Sigmoid colon (tissue), 7 donors: ENCODE results near the gene AKAP8. TPM values are rescaled to one million over a fixed set of nuclear protein-coding genes. Genes with fewer than 3 reads are reported as not detected.
A peak's percentile ranks its signal among the peaks of the same experiment; 100 is the strongest.

ENCODE experiments used
- DNase-seq: peaks from one replicate; pipeline ENCODE4 v3.0.0-alpha.2; 2019
- H3K27ac ChIP-seq, 4 donors: fragments of 200-600 bp; sonication (generic); one replicate each; pipeline ENCODE4 v1.5.1; 2016 to 2019; ENCODE audit warnings: mild to moderate bottlenecking in 1 of 4
- H3K27me3 ChIP-seq, 3 donors: fragments of 200-600 bp; sonication (generic); one replicate each; pipeline ENCODE4 v1.5.1; 2019; ENCODE audit warnings: mild to moderate bottlenecking in 1 of 3
- H3K36me3 ChIP-seq, 4 donors: fragments of 200-600 bp; sonication (generic); one replicate each; pipeline ENCODE4 v1.5.1; 2016 to 2019
- H3K4me1 ChIP-seq, 4 donors: fragments of 200-600 bp; sonication (generic); one replicate each; pipeline ENCODE4 v1.5.1; 2017 to 2019
- H3K4me3 ChIP-seq, 4 donors: fragments of 200-600 bp; sonication (generic); one replicate each; pipeline ENCODE4 v1.5.1; 2017 to 2019; ENCODE audit warnings: mild to moderate bottlenecking in 2 of 4, moderate library complexity in 1 of 4
- H3K9me3 ChIP-seq, 4 donors: fragments of 200-600 bp in 3 of 4; sonication (generic) in 3 of 4; one replicate each; pipeline versions ENCODE4 v1.5.1 to v1.6.1; 2013 to 2019
- EP300 ChIP-seq, 4 donors: sonication (generic); formaldehyde crosslinking; IDR thresholded peaks; one replicate each; pipeline ENCODE4 v1.6.1; 2017; ENCODE audit warnings: antibody characterized with exemption in 4 of 4
- POLR2A ChIP-seq, 2 donors: fragments of 450-650 bp; IDR thresholded peaks; one replicate each; pipeline ENCODE4 v1.6.1; 2016; ENCODE audit warnings: antibody characterized with exemption in 2 of 2, mild to moderate bottlenecking in 2 of 2, moderate library complexity in 2 of 2
- POLR2AphosphoS5 ChIP-seq, 4 donors: sonication (generic); formaldehyde crosslinking; IDR thresholded peaks; one replicate each; pipeline ENCODE4 v1.6.1; 2017; ENCODE audit warnings: antibody characterized with exemption in 4 of 4
- WGBS, 2 donors: extraction: QIAGEN DNeasy Blood & Tissue Kit; methylation state at CpG; one replicate each; pipeline ENCODE4 v1.1.7; 2013; 5-methylcytosine and 5-hydroxymethylcytosine counted together
- intact Hi-C: fragments of 100-400 bp; cut with DNase I; formaldehyde crosslinking; loops from one replicate; pipeline ENCODE4 v1.15.1; 2023
- polyA plus RNA-seq, 3 donors: library from polyadenylated mRNA; stranded (reverse); fragments of 200-250 nt; gene quantifications; one replicate each; pipeline ENCODE4 v1.2.3, GENCODE V29; 2013
- total RNA-seq, 4 donors: library from RNA; depleted of rRNA; stranded (reverse); fragments of >200 nt; gene quantifications; one replicate each; pipeline ENCODE4 v1.1.0, GENCODE V29; 2016
- TF ChIP-seq, protein P1 (sequence below), 4 experiments: fragments of 450-650 bp in 3 of 4; fragments of 200-600 bp in 1 of 4; IDR thresholded peaks; one replicate each; pipeline ENCODE4 v1.5.1; 2016 to 2019; ENCODE audit warnings: antibody characterized with exemption in 4 of 4, mild to moderate bottlenecking in 3 of 4, moderate library complexity in 2 of 4
- donor health status: healthy with polysubstance abuse.
- donor health status: Bipolar disorder and iron deficiency.
- donor health status: healthy.

AKAP8 gene
- total and polyA plus RNA-seq, 7 donors, result 11.4 to 43.8 (median 19.8) TPM

DNA sequence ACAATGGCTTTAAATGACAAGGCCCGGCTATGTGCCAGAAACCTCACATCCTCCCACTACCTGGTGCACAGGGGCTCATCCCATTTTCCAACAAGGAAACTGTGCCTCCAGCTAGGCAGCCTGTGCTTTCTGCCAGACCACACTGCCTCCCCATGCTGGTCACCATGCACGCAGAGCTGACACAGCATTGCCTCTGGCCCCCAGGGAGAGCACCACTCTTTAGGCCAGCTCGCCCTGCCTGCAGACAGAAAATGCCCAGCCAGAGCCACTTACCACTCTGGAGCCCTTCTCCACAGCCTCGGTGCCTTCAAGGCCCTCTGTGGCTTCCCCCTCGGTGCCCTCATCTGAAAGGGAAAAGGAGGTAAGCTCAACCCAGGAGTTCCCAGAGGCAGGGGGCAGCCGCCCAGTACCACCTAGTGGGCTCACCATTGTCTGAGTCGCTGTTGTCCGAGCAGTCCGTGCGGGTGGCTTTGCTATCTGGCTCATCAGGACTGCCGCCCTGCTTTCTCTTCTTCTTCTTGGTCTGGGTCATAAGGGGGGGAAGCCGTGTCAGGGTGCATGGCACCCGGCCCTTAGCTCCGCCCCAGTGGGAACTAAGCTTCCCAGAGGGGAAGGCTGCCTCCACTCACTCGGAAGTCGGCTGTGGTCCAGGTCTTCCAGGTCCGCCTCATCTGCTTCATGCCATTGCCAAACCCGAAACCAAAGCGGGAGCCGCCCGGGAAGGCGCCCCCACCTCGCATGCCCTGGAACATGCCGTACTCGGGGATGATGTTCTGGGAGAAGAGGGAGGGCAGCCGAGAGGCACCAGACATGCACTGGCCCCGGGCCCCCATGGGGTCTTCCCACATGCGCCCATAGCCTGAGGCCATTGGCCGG lies 21.2 kb upstream of the AKAP8 start:
- no peak for TF ChIP-seq POLR2A (IDR thresholded peaks at IDR 0.05)
- TF ChIP-seq, protein P1, sequence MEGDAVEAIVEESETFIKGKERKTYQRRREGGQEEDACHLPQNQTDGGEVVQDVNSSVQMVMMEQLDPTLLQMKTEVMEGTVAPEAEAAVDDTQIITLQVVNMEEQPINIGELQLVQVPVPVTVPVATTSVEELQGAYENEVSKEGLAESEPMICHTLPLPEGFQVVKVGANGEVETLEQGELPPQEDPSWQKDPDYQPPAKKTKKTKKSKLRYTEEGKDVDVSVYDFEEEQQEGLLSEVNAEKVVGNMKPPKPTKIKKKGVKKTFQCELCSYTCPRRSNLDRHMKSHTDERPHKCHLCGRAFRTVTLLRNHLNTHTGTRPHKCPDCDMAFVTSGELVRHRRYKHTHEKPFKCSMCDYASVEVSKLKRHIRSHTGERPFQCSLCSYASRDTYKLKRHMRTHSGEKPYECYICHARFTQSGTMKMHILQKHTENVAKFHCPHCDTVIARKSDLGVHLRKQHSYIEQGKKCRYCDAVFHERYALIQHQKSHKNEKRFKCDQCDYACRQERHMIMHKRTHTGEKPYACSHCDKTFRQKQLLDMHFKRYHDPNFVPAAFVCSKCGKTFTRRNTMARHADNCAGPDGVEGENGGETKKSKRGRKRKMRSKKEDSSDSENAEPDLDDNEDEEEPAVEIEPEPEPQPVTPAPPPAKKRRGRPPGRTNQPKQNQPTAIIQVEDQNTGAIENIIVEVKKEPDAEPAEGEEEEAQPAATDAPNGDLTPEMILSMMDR (IDR thresholded peaks at IDR 0.05), result no peak
- TF ChIP-seq POLR2AphosphoS5 (IDR thresholded peaks at IDR 0.05), result no peak
- TF ChIP-seq EP300 (IDR thresholded peaks at IDR 0.05), result no peak
- Histone ChIP-seq H3K36me3 (peaks cover 53 to 70% (median 59%) of the 10 kb centered on the region in 4 donors), H3K4me3 (no peak overlapping the region), H3K27ac (peak overlapping the region in 3 of 4 donors; percentile 85 to 92 (median 89)), H3K27me3 (no peaks in the 10 kb centered on the region), H3K9me3 (no peaks in the 10 kb centered on the region), H3K4me1 (peaks cover 0 to 56% (median 54%) of the 10 kb centered on the region in 4 donors)
- intact Hi-C loops, result no loop called here
- WGBS, 2 donors, result 94 to 95% methylated on average over 29 of the region's 29 CpGs
- peak; percentile 65 for DNase-seq

DNA sequence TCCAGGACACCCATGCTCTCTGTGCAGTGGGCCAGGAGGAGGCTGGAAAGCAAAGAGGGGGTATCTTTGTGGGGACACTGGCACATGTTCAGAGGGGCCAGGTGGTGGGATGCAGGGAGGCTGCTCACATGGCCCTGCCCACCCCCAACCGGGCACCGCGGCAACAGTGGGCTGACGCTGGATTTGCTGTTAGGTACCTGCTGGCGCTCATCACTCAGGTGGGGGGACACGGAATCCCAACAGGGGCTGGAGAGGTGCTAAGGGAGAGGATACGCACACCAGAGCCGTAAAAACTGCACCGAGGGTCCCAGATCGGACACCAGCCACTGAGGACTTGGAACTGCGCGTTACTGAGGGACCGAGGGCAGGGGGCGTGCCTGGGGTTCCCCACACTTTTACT lies 20.0 kb upstream of the AKAP8 start:
- TF ChIP-seq POLR2A (IDR thresholded peaks at IDR 0.05) (no peak), EP300 (IDR thresholded peaks at IDR 0.05) (no peak), POLR2AphosphoS5 (IDR thresholded peaks at IDR 0.05) (no peak)
- TF ChIP-seq, protein P1 (IDR thresholded peaks at IDR 0.05), result no peak
- intact Hi-C loops, result no loop called here
- H3K36me3 ChIP-seq, result peaks cover 53 to 79% (median 62%) of the 10 kb centered on the region in 4 donors
- H3K4me1 ChIP-seq, result peaks cover 0 to 45% (median 43%) of the 10 kb centered on the region in 4 donors
- H3K4me3 ChIP-seq, result no peak overlapping the region
- no peaks in the 10 kb centered on the region for H3K27me3 ChIP-seq
- H3K27ac ChIP-seq, result no peak overlapping the region
- DNase-seq, result peak; percentile 43
- WGBS, 2 donors, result 96 to 97% methylated on average over 14 of the region's 14 CpGs
- H3K9me3 ChIP-seq, result no peaks in the 10 kb centered on the region

DNA sequence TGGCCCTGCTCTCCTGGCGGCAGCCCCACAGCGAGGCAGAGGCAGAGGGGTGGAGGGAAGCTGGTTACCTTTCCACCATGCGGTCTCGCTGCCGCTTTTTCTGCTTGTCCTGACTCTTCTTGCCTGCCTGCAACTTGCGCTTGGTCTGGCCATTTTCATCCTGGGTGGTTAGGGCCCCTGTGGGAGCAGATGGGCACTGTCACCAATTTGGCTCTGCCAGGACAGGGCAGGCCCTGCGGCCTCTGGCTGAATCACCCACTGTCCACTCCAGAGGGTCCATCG lies 19.6 kb upstream of the AKAP8 start:
- intact Hi-C loops, result no loop called here
- Histone ChIP-seq H3K36me3 (peaks cover 53 to 84% (median 62%) of the 10 kb centered on the region in 4 donors), H3K4me3 (no peak overlapping the region), H3K9me3 (no peaks in the 10 kb centered on the region), H3K4me1 (peaks cover 0 to 40% (median 39%) of the 10 kb centered on the region in 4 donors), H3K27ac (no peak overlapping the region), H3K27me3 (no peaks in the 10 kb centered on the region)
- TF ChIP-seq, protein P1 (IDR thresholded peaks at IDR 0.05), result no peak
- no peak for TF ChIP-seq POLR2AphosphoS5 (IDR thresholded peaks at IDR 0.05)
- no peak for TF ChIP-seq POLR2A (IDR thresholded peaks at IDR 0.05)
- TF ChIP-seq EP300 (IDR thresholded peaks at IDR 0.05), result no peak
- 96% methylated on average over 8 of the region's 8 CpGs for WGBS, 2 donors
- peak; percentile 41 for DNase-seq

DNA sequence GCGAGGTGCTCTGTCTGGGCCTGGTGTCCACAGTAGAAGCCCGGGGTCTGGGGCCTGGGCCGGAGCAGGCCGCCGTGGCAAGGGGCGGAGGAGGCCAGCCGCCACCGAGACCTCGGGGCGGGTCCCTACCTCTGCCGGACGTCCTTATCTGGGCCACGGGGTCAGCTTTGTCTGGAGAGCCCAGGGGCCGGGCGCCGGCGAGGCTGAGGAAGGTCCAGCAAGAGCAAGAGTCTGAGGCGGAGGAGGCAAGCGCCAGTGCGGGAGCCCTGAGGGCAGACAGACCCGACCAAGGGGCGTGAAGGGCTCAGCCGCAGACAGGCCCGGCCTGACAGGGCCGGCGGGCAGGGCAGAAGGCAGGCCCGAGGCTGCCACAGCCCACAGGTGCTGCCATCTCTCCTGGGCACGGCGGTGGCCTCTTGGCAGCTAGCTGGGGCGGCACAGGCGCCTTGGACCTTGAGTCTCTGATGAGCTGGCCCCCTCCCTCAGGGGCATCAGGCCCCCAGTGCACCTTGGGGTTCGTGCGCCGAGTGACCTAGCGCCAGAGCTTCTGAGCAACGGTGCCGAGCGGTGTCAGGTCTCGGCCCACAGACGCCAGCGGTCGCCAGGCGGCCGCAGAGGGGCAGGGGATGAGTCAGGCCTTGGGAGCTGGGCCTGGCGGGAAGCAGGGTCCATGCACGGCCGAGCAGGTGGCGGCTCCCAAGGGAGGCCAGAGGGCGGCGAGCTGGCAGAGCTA lies 19.1 kb upstream of the AKAP8 start:
- TF ChIP-seq EP300 (IDR thresholded peaks at IDR 0.05), result no peak
- intact Hi-C loops, result no loop called here
- Histone ChIP-seq H3K27ac (no peak overlapping the region), H3K36me3 (peaks cover 53 to 89% (median 62%) of the 10 kb centered on the region in 4 donors), H3K4me1 (peaks cover 0 to 35% (median 33%) of the 10 kb centered on the region in 4 donors), H3K4me3 (no peak overlapping the region), H3K27me3 (no peaks in the 10 kb centered on the region), H3K9me3 (no peaks in the 10 kb centered on the region)
- DNase-seq, result peak; percentile 64
- 91 to 94% methylated on average over 50 of the region's 50 CpGs for WGBS, 2 donors

DNA sequence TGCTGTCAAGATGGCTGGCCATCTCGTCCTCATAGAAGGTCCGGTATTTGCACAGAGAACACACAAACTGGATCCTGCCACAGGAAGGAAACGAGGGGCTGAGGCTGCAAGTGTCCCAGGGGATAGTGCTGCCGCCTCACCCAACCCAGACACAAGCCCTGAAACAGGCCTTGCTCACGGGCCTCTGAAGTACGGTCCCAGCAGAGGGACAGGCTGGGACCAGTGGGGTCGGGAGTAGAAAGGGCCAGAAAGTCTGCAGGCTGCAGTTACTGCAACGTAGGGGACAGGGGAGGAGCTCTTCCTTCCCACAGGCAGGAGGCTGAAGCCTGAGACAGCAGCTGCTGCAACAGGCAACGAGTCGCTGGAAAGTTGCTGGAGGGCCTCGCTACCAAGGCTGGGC lies 18.2 kb upstream of the AKAP8 start:
- TF ChIP-seq EP300 (IDR thresholded peaks at IDR 0.05) (no peak), POLR2AphosphoS5 (IDR thresholded peaks at IDR 0.05) (no peak), POLR2A (IDR thresholded peaks at IDR 0.05) (no peak)
- TF ChIP-seq, protein P1 (IDR thresholded peaks at IDR 0.05), result no peak
- H3K36me3 ChIP-seq, result peaks cover 49 to 89% (median 66%) of the 10 kb centered on the region in 4 donors
- WGBS, 2 donors, result 83 to 93% methylated on average over 11 of the region's 11 CpGs
- H3K4me1 ChIP-seq, result peaks cover 0 to 26% (median 25%) of the 10 kb centered on the region in 4 donors
- intact Hi-C loops, result no loop called here
- H3K4me3 ChIP-seq, result no peak overlapping the region
- no peak overlapping the region for H3K27ac ChIP-seq
- DNase-seq, result peak; percentile 39
- no peaks in the 10 kb centered on the region for H3K9me3 ChIP-seq
- H3K27me3 ChIP-seq, result no peaks in the 10 kb centered on the region
